PC-3 (cell line): ENCODE measurements around the gene MAPK8. TPM values are rescaled to one million over a fixed set of nuclear protein-coding genes. Genes with fewer than 3 reads are reported as not detected.

Source experiments
- ATAC-seq: fragments of 200-7000 bp; cut with Tn5 transposase; 2 replicates; pipeline ENCODE4 v1.9.1; 2020; ENCODE audit warnings: mild to moderate bottlenecking, moderate library complexity
- BruUV-seq: library from RNA; stranded (reverse); fragments of 400-500 nt; replicated peaks from 2 replicates; lab custom pipeline; 2021; lab: Mats Ljungman, UMichigan
- CTCF ChIA-PET: fragments of 300-600 bp; sonication (Branson Sonifier 250); formaldehyde crosslinking; loops from one replicate; lab custom pipeline; 2022; ENCODE audit warnings: antibody characterized with exemption; lab: Charles Lee
- POLR2A ChIA-PET: fragments of 300-600 bp; sonication (Branson Sonifier 250); formaldehyde crosslinking; loops from one replicate; lab custom pipeline; 2022; ENCODE audit warnings: antibody characterized with exemption; ENCODE audit not compliant: unreplicated experiment; lab: Charles Lee
- DNase-seq: peaks from one replicate; pipeline ENCODE4 v3.0.0-alpha.2; 2015
- H2AFZ ChIP-seq: fragments of 300-600 bp; sonication (generic); 2 replicates; pipeline ENCODE4 v1.6.0; 2016; ENCODE audit warnings: antibody characterized with exemption, low read length
- H3F3A ChIP-seq: fragments of 300-600 bp; sonication (generic); one replicate; pipeline ENCODE4 v1.6.0; 2017; ENCODE audit warnings: antibody characterized with exemption, low read length, control low read depth, mild to moderate bottlenecking; ENCODE audit not compliant: unreplicated experiment
- H3K27ac ChIP-seq: fragments of 300-600 bp; sonication (generic); 2 replicates; pipeline ENCODE4 v1.5.1; 2016; ENCODE audit warnings: mild to moderate bottlenecking, low read length
- H3K27me3 ChIP-seq: fragments of 300-600 bp; sonication (generic); 2 replicates; pipeline ENCODE4 v1.6.1; 2016; ENCODE audit warnings: low read length, mixed read lengths
- H3K36me3 ChIP-seq: fragments of 300-600 bp; sonication (generic); 2 replicates; pipeline ENCODE4 v1.6.1; 2016; ENCODE audit warnings: low read depth, mixed run types, low read length, mixed read lengths
- H3K4me1 ChIP-seq: fragments of 300-600 bp; sonication (generic); 2 replicates; pipeline ENCODE4 v1.5.1; 2016; ENCODE audit warnings: low read length; ENCODE audit not compliant: insufficient read depth
- H3K4me2 ChIP-seq: fragments of 300-600 bp; sonication (generic); 2 replicates; pipeline ENCODE4 v1.6.0; 2016; ENCODE audit warnings: low read length
- H3K4me3 ChIP-seq: fragments of 300-600 bp; sonication (generic); 2 replicates; pipeline ENCODE4 v1.5.1; 2016; ENCODE audit warnings: mild to moderate bottlenecking, low read length, mixed read lengths
- H3K79me2 ChIP-seq: fragments of 300-600 bp; sonication (generic); 2 replicates; pipeline ENCODE4 v1.6.1; 2017; ENCODE audit warnings: low read length, mixed read lengths
- H3K9ac ChIP-seq: fragments of 300-600 bp; sonication (generic); 2 replicates; pipeline ENCODE4 v1.6.0; 2016; ENCODE audit warnings: mild to moderate bottlenecking, low read length
- H3K9me2 ChIP-seq: fragments of 300-600 bp; sonication (generic); replicated peaks from 2 replicates; pipeline ENCODE4 v1.6.1; 2016; ENCODE audit warnings: mixed run types, low read length, mixed read lengths
- H3K9me3 ChIP-seq: fragments of 300-600 bp; sonication (generic); 2 replicates; pipeline ENCODE4 v1.6.1; 2016; ENCODE audit warnings: low read length, mixed read lengths
- H4K20me1 ChIP-seq: fragments of 300-600 bp; sonication (generic); 2 replicates; pipeline ENCODE4 v1.6.1; 2016; ENCODE audit warnings: low read length, mixed read lengths
- CTCF ChIP-seq: fragments of 300-600 bp; sonication (generic); conservative IDR thresholded peaks from 2 replicates; pipeline ENCODE4 v1.5.1; 2017; ENCODE audit warnings: antibody characterized with exemption, low read depth, mild to moderate bottlenecking, low read length
- EZH2 ChIP-seq: fragments of 300-600 bp; sonication (generic); IDR thresholded peaks from one replicate; pipeline ENCODE4 v1.6.1; 2017; ENCODE audit warnings: antibody characterized with exemption, mild to moderate bottlenecking, low read length; ENCODE audit not compliant: unreplicated experiment
- EZH2phosphoT487 ChIP-seq: fragments of 300-600 bp; sonication (generic); IDR thresholded peaks from 2 replicates; pipeline ENCODE4 v1.6.1; 2018; ENCODE audit warnings: mild to moderate bottlenecking, antibody characterized with exemption, low read length, borderline replicate concordance
- intact Hi-C: fragments of 100-400 bp; cut with micrococcal nuclease; formaldehyde crosslinking; loops from 2 replicates; pipeline ENCODE4 v1.9.0; 2023
- total RNA-seq: library from RNA; depleted of rRNA; stranded (reverse); fragments of >200 nt; gene quantifications from 2 replicates; pipeline ENCODE4 v1.2.3, GENCODE V29; 2014

MAPK8 gene
- total RNA-seq, 1 experiment from 2014 or later, result 26.6 TPM

GRCh38 chr10:48353246-48353645, 46.8 kb downstream of the MAPK8 start:
- Histone ChIP-seq H3K4me3 (no peak overlapping the region), H4K20me1 (no peaks in the 10 kb centered on the region), H3F3A (no peaks in the 10 kb centered on the region), H3K9ac (no peak overlapping the region), H3K4me1 (no peaks in the 10 kb centered on the region), H2AFZ (no peak overlapping the region), H3K79me2 (0 out of 2 replicates have a peak, but pooled peaks cover 2% of the 10 kb centered on the region), H3K36me3 (no peaks in the 10 kb centered on the region), H3K9me3 (no peaks in the 10 kb centered on the region), H3K27me3 (peaks cover 6% of the 10 kb centered on the region), H3K4me2 (no peak overlapping the region), H3K9me2 (no peaks in the 10 kb centered on the region), H3K27ac (no peak overlapping the region)
- DNase-seq (no peak), ATAC-seq (no peak)
- intact Hi-C loops, result no loop called here
- CTCF ChIA-PET, result no interaction called here
- POLR2A ChIA-PET, result no interaction called here
- no TSS peak for BruUV-seq
- TF ChIP-seq EZH2phosphoT487, result no peak
- no peak for TF ChIP-seq CTCF
- TF ChIP-seq EZH2, result no peak

- no peak overlapping the region for H3K4me3 ChIP-seq
- no peak overlapping the region for H2AFZ ChIP-seq
- H3K4me1 ChIP-seq, result no peaks in the 10 kb centered on the region
- H3K79me2 ChIP-seq, result 0 out of 2 replicates have a peak, but pooled peaks cover 2% of the 10 kb centered on the region
- TF ChIP-seq EZH2phosphoT487 (no peak), EZH2 (no peak), CTCF (no peak)
- intact Hi-C loops, result no loop called here
- no peaks in the 10 kb centered on the region for H3K9me2 ChIP-seq
- H3K36me3 ChIP-seq, result no peaks in the 10 kb centered on the region
- ChIA-PET CTCF (no interaction called here), POLR2A (no interaction called here)
- H3K4me2 ChIP-seq, result no peak overlapping the region
- H4K20me1 ChIP-seq, result no peaks in the 10 kb centered on the region
- no TSS peak for BruUV-seq
- ATAC-seq (no peak), DNase-seq (no peak)
- no peaks in the 10 kb centered on the region for H3F3A ChIP-seq
- peaks cover 37% of the 10 kb centered on the region for H3K27me3 ChIP-seq
- no peak overlapping the region for H3K9ac ChIP-seq
- H3K27ac ChIP-seq, result no peak overlapping the region
- no peaks in the 10 kb centered on the region for H3K9me3 ChIP-seq
Measured at GRCh38 chr10:48357631-48358030, 51.2 kb downstream of the MAPK8 start.

- H3K36me3 ChIP-seq, result no peaks in the 10 kb centered on the region
- H3K9me3 ChIP-seq, result no peaks in the 10 kb centered on the region
- TF ChIP-seq EZH2 (no peak), CTCF (no peak), EZH2phosphoT487 (no peak)
- no peak for ATAC-seq
- CTCF ChIA-PET, result no interaction called here
- H3K27ac ChIP-seq, result no peak overlapping the region
- 0 out of 2 replicates have a peak, but pooled peaks cover 2% of the 10 kb centered on the region for H3K79me2 ChIP-seq
- no peaks in the 10 kb centered on the region for H3K4me1 ChIP-seq
- no peak for DNase-seq
- peaks cover 37% of the 10 kb centered on the region for H3K27me3 ChIP-seq
- H2AFZ ChIP-seq, result no peak overlapping the region
- H3K9ac ChIP-seq, result no peak overlapping the region
- POLR2A ChIA-PET, result no interaction called here
- no peak overlapping the region for H3K4me3 ChIP-seq
- no peaks in the 10 kb centered on the region for H3K9me2 ChIP-seq
- intact Hi-C loops, result no loop called here
- BruUV-seq, result no TSS peak
- H4K20me1 ChIP-seq, result no peaks in the 10 kb centered on the region
- no peaks in the 10 kb centered on the region for H3F3A ChIP-seq
- H3K4me2 ChIP-seq, result no peak overlapping the region
Measured at GRCh38 chr10:48358162-48358561, 51.7 kb downstream of the MAPK8 start.
